HG02678 (cell line): ENCODE data around the gene CADM2.

ENCODE experiments used
- ATAC-seq: cut with Tn5 transposase; IDR thresholded peaks from one replicate; pipeline ENCODE4 v1.9.1; 2021; ENCODE audit warnings: mild to moderate bottlenecking, moderate library complexity; ENCODE audit not compliant: unreplicated experiment

The CADM2 gene

GRCh38 chr3:85303156-85303555 lies 344.4 kb downstream of the CADM2 start:
- ATAC-seq, result no peak

GRCh38 chr3:85304360-85304964 lies 345.7 kb downstream of the CADM2 start:
- no peak for ATAC-seq

- no peak for ATAC-seq
Observed at GRCh38 chr3:85312331-85312730, 353.5 kb downstream of the CADM2 start.

- no peak for ATAC-seq
Observed at GRCh38 chr3:85313380-85313779, 354.6 kb downstream of the CADM2 start.

- ATAC-seq, result no peak
Observed at GRCh38 chr3:85316252-85316651, 357.5 kb downstream of the CADM2 start.

- ATAC-seq, result no peak
Observed at GRCh38 chr3:85321892-85322291, 363.1 kb downstream of the CADM2 start.

GRCh38 chr3:85330071-85330470 lies 371.3 kb downstream of the CADM2 start:
- no peak for ATAC-seq

GRCh38 chr3:85337895-85338294 lies 379.1 kb downstream of the CADM2 start:
- no peak for ATAC-seq

GRCh38 chr3:85342915-85343314 lies 384.1 kb downstream of the CADM2 start:
- no peak for ATAC-seq

- no peak for ATAC-seq
Observed at GRCh38 chr3:85355572-85355971, 396.8 kb downstream of the CADM2 start.

- no peak for ATAC-seq
Observed at GRCh38 chr3:85360742-85361387, 402.1 kb downstream of the CADM2 start.

- ATAC-seq, result no peak
Observed at GRCh38 chr3:85364296-85364909, 405.6 kb downstream of the CADM2 start.

- ATAC-seq, result no peak
Observed at GRCh38 chr3:85370341-85370740, 411.6 kb downstream of the CADM2 start.

- no peak for ATAC-seq
Observed at GRCh38 chr3:85376131-85376530, 417.3 kb downstream of the CADM2 start.

GRCh38 chr3:85377115-85377514 lies 418.3 kb downstream of the CADM2 start:
- ATAC-seq, result no peak

- ATAC-seq, result no peak
Observed at GRCh38 chr3:85384372-85384771, 425.6 kb downstream of the CADM2 start.

GRCh38 chr3:85387913-85388505 lies 429.2 kb downstream of the CADM2 start:
- no peak for ATAC-seq

GRCh38 chr3:85394424-85394823 lies 435.6 kb downstream of the CADM2 start:
- ATAC-seq, result no peak

GRCh38 chr3:85397434-85397833 lies 438.6 kb downstream of the CADM2 start:
- ATAC-seq, result no peak

- ATAC-seq, result no peak
Observed at GRCh38 chr3:85426121-85426520, 467.3 kb downstream of the CADM2 start.

- no peak for ATAC-seq
Observed at GRCh38 chr3:85427467-85427866, 468.7 kb downstream of the CADM2 start.

GRCh38 chr3:85432081-85432480 lies 473.3 kb downstream of the CADM2 start:
- no peak for ATAC-seq
